ENCODE data around the gene EIF1.

Gene EIF1

DNA sequence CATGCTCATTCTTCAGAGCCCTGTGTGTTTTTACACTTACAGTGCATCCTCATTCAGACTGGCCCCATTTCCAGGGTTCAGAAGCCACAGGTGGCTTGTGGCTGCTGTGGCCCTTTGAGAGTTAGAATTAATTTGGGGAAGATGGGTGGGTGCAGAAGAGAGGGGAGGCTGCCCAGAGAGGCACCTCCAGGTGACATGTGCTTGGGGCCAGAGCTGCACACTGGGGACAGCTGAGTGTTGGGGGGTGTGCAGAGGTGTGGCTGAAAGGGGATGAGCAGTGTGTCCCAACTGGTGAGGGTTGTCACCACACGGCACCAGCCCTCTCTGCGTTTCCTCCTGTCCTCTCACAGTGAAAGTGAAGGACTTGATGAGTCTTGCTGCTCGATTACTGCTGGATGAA, 6.9 kb upstream of the EIF1 start:
- Histone ChIP-seq H2AFZ (ENCODE audit: low read length) (no peak overlapping the region), H3K27me3 (replicated peaks; ENCODE audit: insufficient read depth, low read length) (no peaks in the 10 kb centered on the region), H3K4me2 (ENCODE audit: low read depth, low read length) (no peak overlapping the region), H3K9me3 (replicated peaks; ENCODE audit: insufficient read depth, low read length) (no peaks in the 10 kb centered on the region), H3K79me2 (ENCODE audit: low read length) (no peaks in the 10 kb centered on the region), H3K9me2 (replicated peaks; ENCODE audit: insufficient read depth, low read length) (no peaks in the 10 kb centered on the region), H3K27ac (ENCODE audit: low read length) (no peak overlapping the region), H3F3A (ENCODE audit: insufficient read depth, low read length) (peaks cover 8% of the 10 kb centered on the region; the same call in 1 of the 2 replicates), H3K9ac (ENCODE audit: low read length) (no peak overlapping the region), H4K20me1 (ENCODE audit: insufficient read depth, low read length) (no peaks in the 10 kb centered on the region), H3K4me3 (ENCODE audit: low read length) (no peak overlapping the region), H3K36me3 (replicated peaks; ENCODE audit: insufficient read depth, low read length) (no peaks in the 10 kb centered on the region), H3K4me1 (ENCODE audit: low read length) (peaks cover 11% of the 10 kb centered on the region)
- TF ChIP-seq EZH2 (optimal IDR thresholded peaks at IDR 0.05; ENCODE audit: low read depth, low read length) (no peak), EZH2phosphoT487 (IDR thresholded peaks at IDR 0.05; ENCODE audit: low read length) (no peak), CTCF (IDR thresholded peaks at IDR 0.05; ENCODE audit: low read length) (no peak)
- no peak for DNase-seq

- no peaks in the 10 kb centered on the region for H3K9me2 ChIP-seq (replicated peaks; ENCODE audit: insufficient read depth, low read length)
- no peaks in the 10 kb centered on the region for H3K36me3 ChIP-seq (replicated peaks; ENCODE audit: insufficient read depth, low read length)
- no peak for DNase-seq
- no peaks in the 10 kb centered on the region for H4K20me1 ChIP-seq (ENCODE audit: insufficient read depth, low read length)
- H3K4me2 ChIP-seq (ENCODE audit: low read depth, low read length): no peak overlapping the region
- no peak overlapping the region for H2AFZ ChIP-seq (ENCODE audit: low read length)
- H3K79me2 ChIP-seq (ENCODE audit: low read length): no peaks in the 10 kb centered on the region
- H3K9ac ChIP-seq (ENCODE audit: low read length): no peak overlapping the region
- TF ChIP-seq EZH2phosphoT487 (IDR thresholded peaks at IDR 0.05; ENCODE audit: low read length): no peak
- TF ChIP-seq CTCF (IDR thresholded peaks at IDR 0.05; ENCODE audit: low read length): no peak
- no peak for TF ChIP-seq EZH2 (optimal IDR thresholded peaks at IDR 0.05; ENCODE audit: low read depth, low read length)
- peaks cover 9% of the 10 kb centered on the region for H3F3A ChIP-seq (ENCODE audit: insufficient read depth, low read length)
- H3K27me3 ChIP-seq (replicated peaks; ENCODE audit: insufficient read depth, low read length): no peaks in the 10 kb centered on the region
- no peak overlapping the region for H3K27ac ChIP-seq (ENCODE audit: low read length)
- peaks cover 8% of the 10 kb centered on the region for H3K4me1 ChIP-seq (ENCODE audit: low read length)
- no peaks in the 10 kb centered on the region for H3K9me3 ChIP-seq (replicated peaks; ENCODE audit: insufficient read depth, low read length)
- H3K4me3 ChIP-seq (ENCODE audit: low read length): no peak overlapping the region
Measured at GRCh38 chr17:41682631-41683030, 6.1 kb upstream of the EIF1 start.

DNA sequence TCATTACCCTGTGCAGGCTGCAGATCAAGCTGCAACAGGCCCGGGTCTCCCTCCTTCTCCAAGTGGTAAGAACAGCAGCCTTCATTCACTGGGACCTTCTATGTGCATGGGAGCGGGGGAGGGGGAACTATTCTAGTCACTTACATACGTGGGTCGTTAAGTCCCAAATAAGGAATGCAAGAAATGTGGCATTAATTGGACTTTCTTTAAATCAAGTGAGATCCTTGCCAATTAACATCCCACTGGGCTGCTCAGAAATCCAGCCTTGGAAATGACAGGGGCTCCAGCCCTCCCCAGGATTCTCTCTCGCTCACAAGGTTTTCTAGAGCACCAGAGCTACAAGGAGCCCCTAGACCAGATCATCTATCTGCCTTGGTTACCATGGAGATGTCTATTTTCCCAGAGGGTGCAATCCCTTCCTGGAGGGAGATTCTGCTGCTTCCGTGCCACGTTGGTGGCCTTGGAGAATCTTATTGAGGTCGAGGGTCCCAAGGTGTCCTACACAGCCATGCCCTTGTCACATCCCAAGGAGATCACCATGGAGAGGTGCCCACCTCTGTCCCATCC, 5.2 kb upstream of the EIF1 start:
- H4K20me1 ChIP-seq (ENCODE audit: insufficient read depth, low read length): no peaks in the 10 kb centered on the region
- no peak overlapping the region for H3K9ac ChIP-seq (ENCODE audit: low read length)
- H3K9me2 ChIP-seq (replicated peaks; ENCODE audit: insufficient read depth, low read length): no peaks in the 10 kb centered on the region
- H3K36me3 ChIP-seq (replicated peaks; ENCODE audit: insufficient read depth, low read length): no peaks in the 10 kb centered on the region
- no peak for DNase-seq
- peaks cover 7% of the 10 kb centered on the region for H3K4me1 ChIP-seq (ENCODE audit: low read length)
- H3K27me3 ChIP-seq (replicated peaks; ENCODE audit: insufficient read depth, low read length): no peaks in the 10 kb centered on the region
- H3K9me3 ChIP-seq (replicated peaks; ENCODE audit: insufficient read depth, low read length): no peaks in the 10 kb centered on the region
- peaks cover 15% of the 10 kb centered on the region for H3F3A ChIP-seq (ENCODE audit: insufficient read depth, low read length)
- no peak overlapping the region for H2AFZ ChIP-seq (ENCODE audit: low read length)
- H3K4me3 ChIP-seq (ENCODE audit: low read length): no peak overlapping the region
- H3K4me2 ChIP-seq (ENCODE audit: low read depth, low read length): no peak overlapping the region
- no peaks in the 10 kb centered on the region for H3K79me2 ChIP-seq (ENCODE audit: low read length)
- no peak for TF ChIP-seq EZH2phosphoT487 (IDR thresholded peaks at IDR 0.05; ENCODE audit: low read length)
- no peak for TF ChIP-seq EZH2 (optimal IDR thresholded peaks at IDR 0.05; ENCODE audit: low read depth, low read length)
- no peak for TF ChIP-seq CTCF (IDR thresholded peaks at IDR 0.05; ENCODE audit: low read length)
- no peak overlapping the region for H3K27ac ChIP-seq (ENCODE audit: low read length)
